A673 (cell line): Measurements from ENCODE around the gene PLCG2. TPM values are rescaled to one million over a fixed set of nuclear protein-coding genes. Genes with fewer than 3 reads are reported as not detected.

Source experiments
- BruUV-seq: library from RNA; stranded (reverse); fragments of 400-500 nt; replicated peaks from 2 replicates; lab custom pipeline; 2021; lab: Mats Ljungman, UMichigan
- CTCF ChIA-PET: fragments of 300-600 bp; sonication (Branson Sonifier 250); formaldehyde crosslinking; loops from one replicate; lab custom pipeline; 2022; ENCODE audit warnings: antibody characterized with exemption; lab: Charles Lee
- POLR2A ChIA-PET: fragments of 300-600 bp; sonication (Branson Sonifier 250); formaldehyde crosslinking; loops from one replicate; lab custom pipeline; 2022; ENCODE audit warnings: antibody characterized with exemption; ENCODE audit not compliant: low non-redundant PET; lab: Charles Lee
- DNase-seq: peaks from one replicate; pipeline ENCODE4 v3.0.0-alpha.2; 2015; ENCODE audit warnings: low spot score
- H3K27ac ChIP-seq: fragments of 200-600 bp; sonication (generic); 2 replicates; pipeline ENCODE4 v1.5.1; 2016; ENCODE audit warnings: mixed run types, low read depth, mild to moderate bottlenecking, mixed read lengths, antibody characterized with exemption, low read length; ENCODE audit not compliant: poor library complexity, severe bottlenecking
- H3K27me3 ChIP-seq: fragments of 200-600 bp; sonication (generic); replicated peaks from 2 replicates; pipeline ENCODE4 v1.6.1; 2017; ENCODE audit warnings: mixed run types, low read depth, mild to moderate bottlenecking, mixed read lengths, antibody characterized with exemption, low read length; ENCODE audit not compliant: insufficient read depth, poor library complexity
- H3K36me3 ChIP-seq: fragments of 200-600 bp; sonication (generic); 2 replicates; pipeline ENCODE4 v1.6.1; 2016; ENCODE audit warnings: mixed run types, mild to moderate bottlenecking, mixed read lengths, antibody characterized with exemption, low read length; ENCODE audit not compliant: insufficient read depth, poor library complexity, severe bottlenecking
- H3K4me1 ChIP-seq: fragments of 200-600 bp; sonication (generic); 2 replicates; pipeline ENCODE4 v1.6.1; 2017; ENCODE audit warnings: mixed run types, mild to moderate bottlenecking, mixed read lengths, antibody characterized with exemption, low read length; ENCODE audit not compliant: insufficient read depth, poor library complexity, severe bottlenecking
- H3K4me3 ChIP-seq: fragments of 200-600 bp; sonication (generic); 2 replicates; pipeline ENCODE4 v1.5.1; 2016; ENCODE audit warnings: low read depth, mixed run types, mild to moderate bottlenecking, mixed read lengths, low read length; ENCODE audit not compliant: poor library complexity, severe bottlenecking
- H3K9me3 ChIP-seq: fragments of 200-600 bp; sonication (generic); 2 replicates; pipeline ENCODE4 v1.6.1; 2016; ENCODE audit warnings: mixed run types, low read depth, mild to moderate bottlenecking, mixed read lengths, antibody characterized with exemption, low read length; ENCODE audit not compliant: poor library complexity, severe bottlenecking
- EZH2 ChIP-seq: fragments of 200-600 bp; sonication (generic); IDR thresholded peaks from 2 replicates; pipeline ENCODE4 v1.6.1; 2017; ENCODE audit warnings: borderline replicate concordance, low read depth, mild to moderate bottlenecking, mixed read lengths, antibody characterized with exemption, low read length; ENCODE audit not compliant: poor library complexity, severe bottlenecking
- intact Hi-C: fragments of 100-400 bp; cut with micrococcal nuclease; formaldehyde crosslinking; loops from one replicate; pipeline ENCODE4 v1.10.0; 2022; ENCODE audit not compliant: unreplicated experiment
- total RNA-seq: library from RNA; stranded (reverse); gene quantifications from 2 replicates; pipeline ENCODE4 v1.2.3, GENCODE V29; 2021
- TF ChIP-seq, protein P1 (sequence below): fragments of 300-800, 200-600 bp; sonication (generic); conservative IDR thresholded peaks from 2 replicates; pipeline ENCODE4 v1.5.1; 2017; ENCODE audit warnings: low read depth, mild to moderate bottlenecking, antibody characterized with exemption, low read length, moderate library complexity, mixed read lengths

PLCG2 gene
- total RNA-seq, 1 experiment from 2014 or later = 9.6 TPM

DNA sequence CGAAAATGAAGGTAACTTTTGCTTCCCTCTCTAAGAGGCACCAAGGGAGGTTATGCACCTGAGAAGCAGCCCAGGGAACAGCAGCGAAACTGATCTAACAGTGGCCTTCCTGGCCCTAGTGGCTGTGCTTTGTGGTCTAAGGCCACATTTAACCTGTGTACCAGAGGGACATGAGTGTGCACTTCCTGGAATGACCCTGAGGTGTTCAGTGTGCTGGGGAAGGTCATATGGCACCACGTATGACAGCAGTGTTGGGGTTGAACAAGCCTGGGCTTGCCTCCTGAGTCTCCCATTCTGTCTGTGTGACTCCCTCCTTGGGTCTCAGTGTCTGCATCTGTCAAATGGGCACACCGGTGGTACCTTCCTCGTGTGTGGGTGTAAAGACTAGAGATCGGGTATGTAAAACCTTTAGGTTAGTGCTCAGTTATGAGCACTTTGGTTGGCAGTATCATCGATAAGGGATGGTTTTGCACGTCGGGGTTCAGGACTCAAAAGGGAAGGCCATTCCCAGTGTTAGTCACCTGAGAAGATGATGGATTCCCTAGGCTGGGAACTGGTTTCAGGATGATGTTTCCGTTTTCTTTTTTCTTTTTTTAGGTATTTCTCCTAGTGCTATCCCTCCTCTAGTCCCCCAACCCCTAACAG lies 31.9 kb downstream of the PLCG2 start:
- intact Hi-C loops = no loop called here
- POLR2A ChIA-PET = no interaction called here
- no peaks in the 10 kb centered on the region for H3K36me3 ChIP-seq

GRCh38 chr16:81813648-81814047 lies 34.6 kb downstream of the PLCG2 start:
- BruUV-seq = no TSS peak

More for the DNA sequence above, 31.9 kb downstream of the PLCG2 start:
- Histone ChIP-seq H3K4me1 (no peaks in the 10 kb centered on the region), H3K4me3 (no peak overlapping the region), H3K27ac (no peak overlapping the region), H3K9me3 (no peaks in the 10 kb centered on the region), H3K27me3 (no peaks in the 10 kb centered on the region)
- TF ChIP-seq EZH2 = no peak
- TF ChIP-seq, protein P1, sequence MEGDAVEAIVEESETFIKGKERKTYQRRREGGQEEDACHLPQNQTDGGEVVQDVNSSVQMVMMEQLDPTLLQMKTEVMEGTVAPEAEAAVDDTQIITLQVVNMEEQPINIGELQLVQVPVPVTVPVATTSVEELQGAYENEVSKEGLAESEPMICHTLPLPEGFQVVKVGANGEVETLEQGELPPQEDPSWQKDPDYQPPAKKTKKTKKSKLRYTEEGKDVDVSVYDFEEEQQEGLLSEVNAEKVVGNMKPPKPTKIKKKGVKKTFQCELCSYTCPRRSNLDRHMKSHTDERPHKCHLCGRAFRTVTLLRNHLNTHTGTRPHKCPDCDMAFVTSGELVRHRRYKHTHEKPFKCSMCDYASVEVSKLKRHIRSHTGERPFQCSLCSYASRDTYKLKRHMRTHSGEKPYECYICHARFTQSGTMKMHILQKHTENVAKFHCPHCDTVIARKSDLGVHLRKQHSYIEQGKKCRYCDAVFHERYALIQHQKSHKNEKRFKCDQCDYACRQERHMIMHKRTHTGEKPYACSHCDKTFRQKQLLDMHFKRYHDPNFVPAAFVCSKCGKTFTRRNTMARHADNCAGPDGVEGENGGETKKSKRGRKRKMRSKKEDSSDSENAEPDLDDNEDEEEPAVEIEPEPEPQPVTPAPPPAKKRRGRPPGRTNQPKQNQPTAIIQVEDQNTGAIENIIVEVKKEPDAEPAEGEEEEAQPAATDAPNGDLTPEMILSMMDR = no peak
- BruUV-seq = no TSS peak
- no peak for DNase-seq
- CTCF ChIA-PET = no interaction called here

DNA sequence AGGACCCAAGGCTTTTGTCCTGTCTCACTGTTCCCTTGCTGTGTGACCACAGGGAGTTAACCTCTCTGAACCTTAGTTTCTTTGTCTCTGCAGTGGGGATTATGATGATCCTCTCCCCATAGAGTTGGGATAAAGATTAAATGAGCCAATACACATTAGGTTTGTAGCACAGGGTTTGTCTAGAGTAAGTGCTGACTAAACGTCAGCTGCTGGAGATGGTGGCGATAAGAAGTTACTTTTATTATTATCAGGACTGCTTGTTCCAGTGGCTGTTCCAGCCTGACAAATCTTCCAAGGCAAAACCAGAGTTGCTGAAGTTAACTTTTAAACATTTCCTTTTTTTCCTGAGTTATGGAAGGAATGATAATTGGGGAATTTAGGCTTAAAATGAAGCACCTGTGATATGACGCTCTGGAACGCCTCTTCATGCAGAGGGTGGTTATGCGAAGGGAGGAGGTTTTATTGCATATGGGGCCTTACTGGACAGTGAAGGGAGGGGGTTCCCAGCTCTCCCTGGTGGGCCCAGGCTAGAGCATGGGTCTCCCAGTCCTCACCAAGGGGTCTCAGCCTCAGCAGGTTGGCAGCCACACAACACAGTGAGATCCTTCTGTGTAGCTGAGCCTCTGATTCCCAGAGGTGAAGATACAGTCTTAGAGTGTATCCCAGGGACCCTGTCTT lies 35.8 kb downstream of the PLCG2 start:
- Histone ChIP-seq H3K27ac (no peak overlapping the region), H3K4me1 (no peaks in the 10 kb centered on the region), H3K27me3 (no peaks in the 10 kb centered on the region), H3K36me3 (no peaks in the 10 kb centered on the region), H3K9me3 (no peaks in the 10 kb centered on the region), H3K4me3 (no peak overlapping the region)
- intact Hi-C loops = no loop called here
- no TSS peak for BruUV-seq
- CTCF ChIA-PET = interaction anchor here (0.7 kb wide), 1 partner anchor 48 kb away, joined by 5 read pairs; no protein-coding TSS in a partner anchor
- POLR2A ChIA-PET = no interaction called here
- TF ChIP-seq EZH2 = no peak
- TF ChIP-seq, protein P1 = no peak
- no peak for DNase-seq

More at GRCh38 chr16:81813648-81814047, 34.6 kb downstream of the PLCG2 start:
- Histone ChIP-seq H3K27me3 (no peaks in the 10 kb centered on the region), H3K27ac (no peak overlapping the region), H3K9me3 (no peaks in the 10 kb centered on the region), H3K4me1 (no peaks in the 10 kb centered on the region), H3K4me3 (no peak overlapping the region), H3K36me3 (no peaks in the 10 kb centered on the region)
- intact Hi-C loops = no loop called here
- no peak for TF ChIP-seq EZH2
- TF ChIP-seq, protein P1 = no peak
- ChIA-PET CTCF (interaction anchor here (0.5 kb wide), 1 partner anchor 37 kb away, joined by 5 read pairs; no protein-coding TSS in a partner anchor), POLR2A (interaction anchor here (0.5 kb wide), 1 partner anchor 21 kb away, joined by 8 read pairs; no protein-coding TSS in a partner anchor)
- DNase-seq = no peak
